Activated CD4-positive, CD25-positive, alpha-beta regulatory T cell treated with anti-CD3 and anti-CD28 coated beads, Interleukin-2, amount 50 U/mL, for 72 hours (primary cell): ENCODE data around the gene PGRMC2.
A peak's percentile ranks its signal among the peaks of the same experiment; 100 is the strongest.
"Not testable (repeated sequence)": the region's sequence is repeated elsewhere in the genome, so short reads cannot be mapped to it uniquely, and the experiment has no call there.

ENCODE experiments used
- DNase-seq: peaks from one replicate; pipeline ENCODE4 v3.0.0; 2021

The PGRMC2 gene

GRCh38 chr4:128298146-128298758, 10.6 kb upstream of the PGRMC2 start:
- no peak for DNase-seq

- no peak for DNase-seq
Measured at GRCh38 chr4:128295255-128295654, 7.6 kb upstream of the PGRMC2 start.

- no peak for DNase-seq
Measured at GRCh38 chr4:128294464-128294863, 6.9 kb upstream of the PGRMC2 start.

GRCh38 chr4:128292349-128292748, 4.7 kb upstream of the PGRMC2 start:
- no peak for DNase-seq

GRCh38 chr4:128291096-128291495, 3.5 kb upstream of the PGRMC2 start:
- DNase-seq = no peak

GRCh38 chr4:128290526-128290925, 2.9 kb upstream of the PGRMC2 start:
- DNase-seq = no peak

- DNase-seq = no peak
Measured at GRCh38 chr4:128289523-128290158, 2.0 kb upstream of the PGRMC2 start.

- DNase-seq = no peak
Measured at GRCh38 chr4:128288689-128289106, 1.1 kb upstream of the PGRMC2 start.

- peak; percentile 96 for DNase-seq
Measured at GRCh38 chr4:128287871-128288688, 467 bp upstream of the PGRMC2 start.

- DNase-seq = no peak
Measured at GRCh38 chr4:128286474-128287058, 1.0 kb downstream of the PGRMC2 start.

- DNase-seq = no peak
Measured at GRCh38 chr4:128285085-128285997, 2.3 kb downstream of the PGRMC2 start.

- no peak for DNase-seq
Measured at GRCh38 chr4:128284317-128284716, 3.3 kb downstream of the PGRMC2 start.

- no peak for DNase-seq
Measured at GRCh38 chr4:128283071-128283470, 4.5 kb downstream of the PGRMC2 start.

GRCh38 chr4:128282516-128282915, 5.1 kb downstream of the PGRMC2 start:
- no peak for DNase-seq

GRCh38 chr4:128281354-128281753, 6.3 kb downstream of the PGRMC2 start:
- no peak for DNase-seq

- DNase-seq = no peak
Measured at GRCh38 chr4:128279624-128280225, 7.9 kb downstream of the PGRMC2 start.

GRCh38 chr4:128277856-128278255, 9.8 kb downstream of the PGRMC2 start:
- DNase-seq = no peak

GRCh38 chr4:128275346-128275745, 12.3 kb downstream of the PGRMC2 start:
- no peak for DNase-seq

- no peak for DNase-seq
Measured at GRCh38 chr4:128271551-128271950, 16.1 kb downstream of the PGRMC2 start.

GRCh38 chr4:128268970-128269369, 18.6 kb downstream of the PGRMC2 start:
- DNase-seq = no peak

GRCh38 chr4:128267745-128268144, 19.9 kb downstream of the PGRMC2 start:
- no peak for DNase-seq

GRCh38 chr4:128267171-128267570, 20.4 kb downstream of the PGRMC2 start:
- DNase-seq = not testable (repeated sequence)
